DOHH2 (cell line): ENCODE data around the gene WDR49.

Experiments used
- EZH2phosphoT487 ChIP-seq: fragments of 200-600 bp; sonication (generic); IDR thresholded peaks from 2 replicates; pipeline ENCODE4 v1.6.1; 2017; ENCODE audit warnings: borderline replicate concordance, mild to moderate bottlenecking, antibody characterized with exemption, low read length, moderate library complexity, mixed read lengths
- TF ChIP-seq, protein P1 (sequence below): fragments of 200-600 bp; sonication (generic); IDR thresholded peaks from one replicate; pipeline ENCODE4 v1.5.1; 2014; ENCODE audit warnings: antibody characterized with exemption, mild to moderate bottlenecking, low read depth, low read length; ENCODE audit not compliant: poor library complexity, severe bottlenecking

DNA sequence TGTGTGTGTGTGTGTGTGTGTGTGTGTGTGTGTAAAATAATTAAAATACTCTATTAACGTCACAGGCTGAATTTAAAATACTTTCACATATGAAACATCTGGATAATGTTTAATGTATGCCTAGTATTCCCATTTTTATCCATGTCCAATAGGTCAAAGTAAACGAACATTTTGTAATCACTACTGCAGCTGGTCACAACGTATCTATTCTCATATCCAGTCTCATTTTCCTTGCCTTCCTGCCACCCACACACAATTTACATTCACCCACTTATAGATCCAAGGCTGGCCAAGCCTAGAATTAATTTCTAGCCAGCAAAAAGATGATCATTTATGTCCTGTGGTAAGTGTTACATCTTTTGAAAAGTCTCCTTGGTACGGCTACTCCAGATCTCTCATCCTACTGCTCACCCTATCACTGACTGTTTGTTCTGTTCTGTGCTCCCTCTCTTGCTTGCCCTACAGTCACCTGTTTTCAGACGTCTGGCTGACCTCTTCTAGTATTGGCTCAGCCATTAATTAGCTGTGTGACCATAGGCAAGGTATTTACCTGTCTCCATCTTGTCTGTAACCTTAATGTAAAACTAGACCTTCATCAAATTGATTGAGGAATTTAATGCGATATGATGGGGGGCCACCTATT, 197.5 kb downstream of the WDR49 start:
- TF ChIP-seq, protein P1, sequence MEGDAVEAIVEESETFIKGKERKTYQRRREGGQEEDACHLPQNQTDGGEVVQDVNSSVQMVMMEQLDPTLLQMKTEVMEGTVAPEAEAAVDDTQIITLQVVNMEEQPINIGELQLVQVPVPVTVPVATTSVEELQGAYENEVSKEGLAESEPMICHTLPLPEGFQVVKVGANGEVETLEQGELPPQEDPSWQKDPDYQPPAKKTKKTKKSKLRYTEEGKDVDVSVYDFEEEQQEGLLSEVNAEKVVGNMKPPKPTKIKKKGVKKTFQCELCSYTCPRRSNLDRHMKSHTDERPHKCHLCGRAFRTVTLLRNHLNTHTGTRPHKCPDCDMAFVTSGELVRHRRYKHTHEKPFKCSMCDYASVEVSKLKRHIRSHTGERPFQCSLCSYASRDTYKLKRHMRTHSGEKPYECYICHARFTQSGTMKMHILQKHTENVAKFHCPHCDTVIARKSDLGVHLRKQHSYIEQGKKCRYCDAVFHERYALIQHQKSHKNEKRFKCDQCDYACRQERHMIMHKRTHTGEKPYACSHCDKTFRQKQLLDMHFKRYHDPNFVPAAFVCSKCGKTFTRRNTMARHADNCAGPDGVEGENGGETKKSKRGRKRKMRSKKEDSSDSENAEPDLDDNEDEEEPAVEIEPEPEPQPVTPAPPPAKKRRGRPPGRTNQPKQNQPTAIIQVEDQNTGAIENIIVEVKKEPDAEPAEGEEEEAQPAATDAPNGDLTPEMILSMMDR, result no peak
- TF ChIP-seq EZH2phosphoT487, result no peak
